Measurements from ENCODE around the gene SLC29A3. TPM values are rescaled to one million over a fixed set of nuclear protein-coding genes. Genes with fewer than 3 reads are reported as not detected.

SLC29A3 gene
- total RNA-seq, 1 experiment from 2014 or later: 7.6 TPM

GRCh38 chr10:71326464-71326881 lies 7.4 kb downstream of the SLC29A3 start:
- H3K4me1 ChIP-seq (ENCODE audit: control insufficient read depth, insufficient read depth, low read length): no peaks in the 10 kb centered on the region
- no peak for TF ChIP-seq TCF7L2 (IDR thresholded peaks at IDR 0.05; ENCODE audit: low read depth, low read length)
- TF ChIP-seq REST (IDR thresholded peaks at IDR 0.05; ENCODE audit: insufficient read depth in 1 of 2, low read depth in 2 of 2, low read length in 1 of 2): no peak
- no peak for TF ChIP-seq SIN3A (IDR thresholded peaks at IDR 0.05; ENCODE audit: borderline replicate concordance, insufficient read depth, low read depth, low read length)
- no peak for TF ChIP-seq CTCF (IDR thresholded peaks at IDR 0.05)
- TF ChIP-seq POLR2AphosphoS5 (IDR thresholded peaks at IDR 0.05; ENCODE audit: low read depth, low read length): no peak
- no peaks in the 10 kb centered on the region for H3K27me3 ChIP-seq (ENCODE audit: control insufficient read depth, insufficient read depth, low read length)
- ChIA-PET POLR2A (no interaction called here), CTCF (no interaction called here)
- intact Hi-C loops (cut with micrococcal nuclease; ENCODE audit: unreplicated experiment): no loop called here
- BruUV-seq (replicated peaks): no TSS peak
- ATAC-seq: no peak
- no peaks in the 10 kb centered on the region for H3K9me3 ChIP-seq (ENCODE audit: control insufficient read depth, insufficient read depth, low read depth, low read length)
- in situ Hi-C loops (cut with HindIII; ENCODE audit: low pct_unique_long_range_greater_than_20kb, low sequenced_read_pairs): no loop called here
- no peak for DNase-seq (ENCODE audit: low read depth, low spot score)
- H3K36me3 ChIP-seq (ENCODE audit: control insufficient read depth, insufficient read depth, low read length): no peaks in the 10 kb centered on the region
- no peak overlapping the region for H3K4me3 ChIP-seq (ENCODE audit: low read depth in 2 of 2, low read length in 2 of 2)
- no peak overlapping the region for H3K27ac ChIP-seq (ENCODE audit: low read length)

- no TSS peak for BruUV-seq (replicated peaks)
Observed at GRCh38 chr10:71330789-71331404, 11.8 kb downstream of the SLC29A3 start.

More at GRCh38 chr10:71330789-71331404, 11.8 kb downstream of the SLC29A3 start:
- no peaks in the 10 kb centered on the region for H3K36me3 ChIP-seq (ENCODE audit: control insufficient read depth, insufficient read depth, low read length)
- in situ Hi-C loops (cut with HindIII; ENCODE audit: low pct_unique_long_range_greater_than_20kb, low sequenced_read_pairs): no loop called here
- CTCF ChIA-PET: interaction anchor here (0.5 kb wide), 1 partner anchor 8 kb away, joined by 3 read pairs; no protein-coding TSS in a partner anchor
- ATAC-seq: no peak
- TF ChIP-seq CTCF (IDR thresholded peaks at IDR 0.05): no peak
- no peak for TF ChIP-seq POLR2AphosphoS5 (IDR thresholded peaks at IDR 0.05; ENCODE audit: low read depth, low read length)
- no peak for TF ChIP-seq SIN3A (IDR thresholded peaks at IDR 0.05; ENCODE audit: borderline replicate concordance, insufficient read depth, low read depth, low read length)
- no peak for TF ChIP-seq TCF7L2 (IDR thresholded peaks at IDR 0.05; ENCODE audit: low read depth, low read length)
- no peak for TF ChIP-seq REST (IDR thresholded peaks at IDR 0.05; ENCODE audit: insufficient read depth in 1 of 2, low read depth in 2 of 2, low read length in 1 of 2)
- H3K27ac ChIP-seq (ENCODE audit: low read length): no peak overlapping the region
- POLR2A ChIA-PET: no interaction called here
- no peak overlapping the region for H3K4me3 ChIP-seq (ENCODE audit: low read depth in 2 of 2, low read length in 2 of 2)
- H3K4me1 ChIP-seq (ENCODE audit: control insufficient read depth, insufficient read depth, low read length): no peaks in the 10 kb centered on the region
- no peaks in the 10 kb centered on the region for H3K27me3 ChIP-seq (ENCODE audit: control insufficient read depth, insufficient read depth, low read length)
- DNase-seq (ENCODE audit: low read depth, low spot score): no peak
- intact Hi-C loops (cut with micrococcal nuclease; ENCODE audit: unreplicated experiment): no loop called here
- no peaks in the 10 kb centered on the region for H3K9me3 ChIP-seq (ENCODE audit: control insufficient read depth, insufficient read depth, low read depth, low read length)

Measured in Panc1 (cell line).